IMR-90 (cell line): ENCODE data around the gene TMEM62. TPM values are rescaled to one million over a fixed set of nuclear protein-coding genes. Genes with fewer than 3 reads are reported as not detected.

Experiments
- ATAC-seq: fragments of 200-7000 bp; cut with Tn5 transposase; 2 replicates; pipeline ENCODE4 v1.9.1; 2020; ENCODE audit warnings: low read depth, mild to moderate bottlenecking, moderate library complexity
- BruUV-seq: library from RNA; stranded (reverse); fragments of 400-500 nt; replicated peaks from 2 replicates; lab custom pipeline; 2021; lab: Mats Ljungman, UMichigan
- CTCF ChIA-PET: fragments of 300-600 bp; formaldehyde crosslinking; extraction: SDS; loops from one replicate; lab custom pipeline; 2021; ENCODE audit warnings: antibody characterized with exemption; lab: Yijun Ruan, JAX
- POLR2A ChIA-PET: fragments of 300-600 bp; sonication (Branson Sonifier 250); formaldehyde crosslinking; loops from one replicate; lab custom pipeline; 2022; ENCODE audit warnings: antibody characterized with exemption; ENCODE audit not compliant: unreplicated experiment; lab: Charles Lee
- DNase-seq: peaks from one replicate; pipeline ENCODE4 v3.0.0; 2013
- H2AFZ ChIP-seq: replicated peaks from 2 replicates; pipeline ENCODE3; 2013; ENCODE audit warnings: low read length, mild to moderate bottlenecking; ENCODE audit not compliant: poor library complexity
- H2AK5ac ChIP-seq: 2 replicates; pipeline ENCODE4 v1.6.1; 2013; ENCODE audit warnings: low read depth, low read length, inconsistent platforms
- H2AK9ac ChIP-seq: replicated peaks from 2 replicates; pipeline ENCODE3; 2013; ENCODE audit warnings: mild to moderate bottlenecking, low read depth, low read length, moderate library complexity; ENCODE audit not compliant: poor library complexity
- H2BK120ac ChIP-seq: 2 replicates; pipeline ENCODE4 v1.6.1; 2013; ENCODE audit warnings: low read depth, low read length, inconsistent platforms
- H2BK15ac ChIP-seq: 3 replicates; pipeline ENCODE4 v1.6.1; 2013; ENCODE audit warnings: low read depth, low read length, inconsistent platforms
- H2BK20ac ChIP-seq: 2 replicates; pipeline ENCODE4 v1.6.1; 2013; ENCODE audit warnings: low read depth, mild to moderate bottlenecking, inconsistent platforms, low read length, moderate library complexity
- H2BK5ac ChIP-seq: 2 replicates; pipeline ENCODE4 v1.6.1; 2013; ENCODE audit warnings: mild to moderate bottlenecking, low read depth, low read length, inconsistent platforms; ENCODE audit not compliant: poor library complexity, severe bottlenecking
- H3K14ac ChIP-seq: replicated peaks from 2 replicates; pipeline ENCODE4 v1.6.1; 2013; ENCODE audit warnings: low read depth, low read length, inconsistent platforms
- H3K18ac ChIP-seq: 2 replicates; pipeline ENCODE4 v1.6.1; 2013; ENCODE audit warnings: low read depth, low read length, control low read depth
- H3K23ac ChIP-seq: 2 replicates; pipeline ENCODE4 v1.6.1; 2013; ENCODE audit warnings: low read depth, low read length, inconsistent platforms
- H3K27ac ChIP-seq: 2 replicates; pipeline ENCODE4 v1.5.1; 2013; ENCODE audit warnings: mild to moderate bottlenecking, control low read depth, low read length; ENCODE audit not compliant: insufficient read depth
- H3K27me3 ChIP-seq: 2 replicates; pipeline ENCODE4 v1.6.1; 2013; ENCODE audit warnings: low read length; ENCODE audit not compliant: control insufficient read depth, insufficient read depth
- H3K36me3 ChIP-seq: 2 replicates; pipeline ENCODE4 v1.6.1; 2013; ENCODE audit warnings: low read length, mixed read lengths; ENCODE audit not compliant: control insufficient read depth, insufficient read depth
- H3K4ac ChIP-seq: 2 replicates; pipeline ENCODE4 v1.6.1; 2013; ENCODE audit warnings: low read depth, low read length, inconsistent platforms
- H3K4me1 ChIP-seq: 2 replicates; pipeline ENCODE4 v1.6.1; 2013; ENCODE audit warnings: low read length, mixed read lengths; ENCODE audit not compliant: control insufficient read depth, insufficient read depth
- H3K4me2 ChIP-seq: 2 replicates; pipeline ENCODE4 v1.6.1; 2013; ENCODE audit warnings: low read depth, mild to moderate bottlenecking, control low read depth, low read length, moderate library complexity
- H3K4me3 ChIP-seq: 2 replicates; pipeline ENCODE4 v1.5.1; 2013; ENCODE audit warnings: low read depth, mild to moderate bottlenecking, control low read depth, low read length, moderate library complexity; ENCODE audit not compliant: insufficient read depth
- H3K56ac ChIP-seq: 2 replicates; pipeline ENCODE4 v1.6.1; 2013; ENCODE audit warnings: low read length, inconsistent platforms; ENCODE audit not compliant: insufficient read depth; ENCODE audit errors: extremely low read depth
- H3K79me1 ChIP-seq, 2 experiments: 2 replicates each; pipeline ENCODE4 v1.6.1; 2013; ENCODE audit warnings: low read length in 2 of 2, inconsistent platforms in 1 of 2, low read depth in 1 of 2
- H3K9ac ChIP-seq: 2 replicates; pipeline ENCODE4 v1.6.1; 2013; ENCODE audit warnings: low read depth, low read length, control low read depth
- H3K9me1 ChIP-seq: 2 replicates; pipeline ENCODE4 v1.6.1; 2013; ENCODE audit warnings: low read length, inconsistent platforms; ENCODE audit not compliant: insufficient read depth
- H3K9me3 ChIP-seq: 2 replicates; pipeline ENCODE4 v1.6.1; 2013; ENCODE audit warnings: low read length; ENCODE audit not compliant: control insufficient read depth, insufficient read depth
- H4K20me1 ChIP-seq: 2 replicates; pipeline ENCODE4 v1.6.1; 2013; ENCODE audit warnings: low read length, inconsistent platforms; ENCODE audit not compliant: insufficient read depth
- H4K5ac ChIP-seq: 2 replicates; pipeline ENCODE4 v1.6.1; 2013; ENCODE audit warnings: mild to moderate bottlenecking, low read depth, low read length, control low read depth
- H4K8ac ChIP-seq, 2 experiments: 2 replicates each; pipeline ENCODE4 v1.6.1; 2013; ENCODE audit warnings: low read depth in 2 of 2, low read length in 2 of 2, control low read depth in 1 of 2, inconsistent platforms in 1 of 2
- H4K91ac ChIP-seq: 2 replicates; pipeline ENCODE4 v1.6.1; 2013; ENCODE audit warnings: low read depth, low read length, inconsistent platforms; ENCODE audit not compliant: insufficient read depth
- CTCF ChIP-seq: conservative IDR thresholded peaks from 2 replicates; pipeline ENCODE4 v1.5.1; 2012; ENCODE audit warnings: mild to moderate bottlenecking, low read depth, low read length, improper control_type of control experiment
- MXI1 ChIP-seq: IDR thresholded peaks from 2 replicates; pipeline ENCODE4 v1.6.1; 2012; ENCODE audit warnings: low read depth, mild to moderate bottlenecking, low read length, moderate library complexity, borderline replicate concordance
- WGBS, 2 experiments: methylation state at CpG; one replicate each; pipeline versions ENCODE4 v1.1.5 to v1.1.7; 2013; ENCODE audit warnings: missing lambda C conversion rate in 2 of 2; ENCODE audit not compliant: insufficient read length in 1 of 2; ENCODE audit errors: extremely low coverage in 2 of 2; 5-methylcytosine and 5-hydroxymethylcytosine counted together
- dilution Hi-C: fragments of 300-500 bp; cut with HindIII; formaldehyde crosslinking; loops from one replicate; pipeline ENCODE4 v1.14.3; 2018; ENCODE audit warnings: low sequenced_read_pairs; ENCODE audit not compliant: unreplicated experiment
- in situ Hi-C: fragments of 300-500 bp; cut with MboI; formaldehyde crosslinking; loops from 3 replicates; pipeline ENCODE4 v1.14.3; 2019; ENCODE audit warnings: low sequenced_read_pairs, inconsistent platforms, mixed read lengths
- intact Hi-C: fragments of 100-400 bp; cut with micrococcal nuclease; formaldehyde crosslinking; loops from 2 replicates; pipeline ENCODE4 v1.10.0; 2022
- polyA plus RNA-seq, 3 experiments: library from polyadenylated mRNA; depleted of rRNA; stranded (reverse); fragments of >200 nt; gene quantifications; 2 replicates each; pipeline ENCODE4 v1.2.3, GENCODE V29; 2012; ENCODE audit warnings: low replicate concordance in 1 of 3
- total RNA-seq: library from RNA; depleted of rRNA; stranded (reverse); fragments of >200 nt; gene quantifications from 2 replicates; pipeline ENCODE4 v1.2.3, GENCODE V29; 2012

TMEM62 gene
- total and polyA plus RNA-seq, 2 of the 4 experiments (the other 2 are of a cell fraction) = 3.7 to 5.6 TPM

DNA sequence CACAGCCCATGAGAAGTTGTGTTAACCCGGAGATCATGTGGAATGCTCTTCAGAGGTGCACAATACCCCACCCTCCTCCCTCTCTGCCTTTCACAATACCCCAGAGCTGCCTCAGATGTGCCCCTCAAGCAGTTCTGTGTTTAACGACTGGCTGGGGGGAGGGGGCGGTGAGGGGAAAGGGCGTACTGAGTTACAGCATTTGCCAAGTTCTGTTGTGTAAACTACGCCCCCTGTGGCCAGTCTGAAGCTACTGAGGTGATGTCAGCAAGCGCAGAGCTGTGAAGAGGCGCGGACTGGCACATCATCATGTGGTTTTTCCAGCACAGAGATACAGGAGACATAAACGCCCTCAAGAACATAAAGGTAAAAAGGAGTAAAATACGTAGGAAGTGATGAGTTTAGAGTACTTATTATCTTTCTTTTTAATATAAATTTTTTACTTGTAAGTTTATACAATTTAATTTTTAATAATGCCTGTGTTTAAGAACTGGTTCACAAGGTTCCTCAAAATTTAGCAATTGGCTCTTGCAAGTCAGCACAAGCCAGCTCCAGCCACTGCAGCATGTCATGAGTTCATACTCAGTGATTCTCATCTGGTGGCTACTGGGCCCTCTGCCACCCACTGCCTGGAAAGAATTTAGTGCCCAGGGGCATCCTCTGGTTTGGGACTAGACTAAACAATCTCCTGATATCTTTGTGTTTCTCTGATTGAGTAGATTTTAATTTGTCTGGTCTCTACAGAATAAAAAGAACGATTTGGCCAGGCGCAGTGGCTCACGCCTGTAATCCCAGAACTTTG is 85.7 kb downstream of the TMEM62 start:
- Histone ChIP-seq H3K18ac (no peak overlapping the region), H3K56ac (no peak overlapping the region), H2AK9ac (no peak overlapping the region), H2BK120ac (no peak overlapping the region), H3K27me3 (peaks cover 41% of the 10 kb centered on the region), H4K8ac (no peak overlapping the region), H2BK20ac (no peak overlapping the region), H3K9ac (no peak overlapping the region), H3K14ac (no peak overlapping the region), H4K20me1 (no peaks in the 10 kb centered on the region), H3K23ac (no peak overlapping the region), H3K4ac (no peak overlapping the region), H3K27ac (no peak overlapping the region), H4K5ac (no peak overlapping the region), H2AK5ac (no peak overlapping the region), H3K36me3 (no peaks in the 10 kb centered on the region), H3K9me1 (no peaks in the 10 kb centered on the region), H4K91ac (no peak overlapping the region), H2BK15ac (no peak overlapping the region), H2BK5ac (no peak overlapping the region), H3K4me2 (no peak overlapping the region), H3K4me3 (no peak overlapping the region), H3K9me3 (no peaks in the 10 kb centered on the region), H3K4me1 (no peaks in the 10 kb centered on the region), H2AFZ (no peak overlapping the region), H3K79me1 (no peaks in the 10 kb centered on the region)
- intact Hi-C loops = no loop called here
- ChIA-PET POLR2A (no interaction called here), CTCF (interaction anchor here (1.3 kb wide), 1 partner anchor 66 kb away, joined by 5 read pairs; no protein-coding TSS in a partner anchor)
- BruUV-seq = no TSS peak
- TF ChIP-seq MXI1 = no peak
- TF ChIP-seq CTCF = peak; percentile 33
- dilution Hi-C loops = no loop called here
- ATAC-seq (no peak), DNase-seq (peak; percentile 18)
- WGBS, 2 experiments = 14% methylated on average over 4 of the region's 13 CpGs; no CpG with 5 or more reads in 1 of the 2 experiments
- in situ Hi-C loops = no loop called here
